Fibroblast of lung (primary cell): ENCODE measurements around the gene MUSTN1.

ENCODE experiments used
- EZH2 ChIP-seq: IDR thresholded peaks from 2 replicates; pipeline ENCODE4 v1.5.1; 2012; ENCODE audit warnings: low read length, control low read depth, mild to moderate bottlenecking; ENCODE audit errors: missing control alignments
- TF ChIP-seq, protein P1 (sequence below), 2 donors: IDR thresholded peaks in 1 of 2; conservative IDR thresholded peaks in 1 of 2; 1 replicate in 1 of 2; 2 replicates in 1 of 2; pipeline ENCODE4 v1.5.1; 2011 to 2012; ENCODE audit warnings: low read length in 2 of 2, control low read depth in 1 of 2, inconsistent platforms in 1 of 2, low read depth in 1 of 2, mild to moderate bottlenecking in 1 of 2

- TF ChIP-seq, protein P1, sequence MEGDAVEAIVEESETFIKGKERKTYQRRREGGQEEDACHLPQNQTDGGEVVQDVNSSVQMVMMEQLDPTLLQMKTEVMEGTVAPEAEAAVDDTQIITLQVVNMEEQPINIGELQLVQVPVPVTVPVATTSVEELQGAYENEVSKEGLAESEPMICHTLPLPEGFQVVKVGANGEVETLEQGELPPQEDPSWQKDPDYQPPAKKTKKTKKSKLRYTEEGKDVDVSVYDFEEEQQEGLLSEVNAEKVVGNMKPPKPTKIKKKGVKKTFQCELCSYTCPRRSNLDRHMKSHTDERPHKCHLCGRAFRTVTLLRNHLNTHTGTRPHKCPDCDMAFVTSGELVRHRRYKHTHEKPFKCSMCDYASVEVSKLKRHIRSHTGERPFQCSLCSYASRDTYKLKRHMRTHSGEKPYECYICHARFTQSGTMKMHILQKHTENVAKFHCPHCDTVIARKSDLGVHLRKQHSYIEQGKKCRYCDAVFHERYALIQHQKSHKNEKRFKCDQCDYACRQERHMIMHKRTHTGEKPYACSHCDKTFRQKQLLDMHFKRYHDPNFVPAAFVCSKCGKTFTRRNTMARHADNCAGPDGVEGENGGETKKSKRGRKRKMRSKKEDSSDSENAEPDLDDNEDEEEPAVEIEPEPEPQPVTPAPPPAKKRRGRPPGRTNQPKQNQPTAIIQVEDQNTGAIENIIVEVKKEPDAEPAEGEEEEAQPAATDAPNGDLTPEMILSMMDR (conservative IDR thresholded peaks at IDR 0.05 in 1 of 2, IDR thresholded peaks at IDR 0.05 in 1 of 2; ENCODE audit: low read depth in 1 of 2, low read length in 2 of 2): no peak
- TF ChIP-seq EZH2: no peak
These were observed 23.3 kb downstream of the MUSTN1 start for GRCh38 chr3:52811452-52812011.
